GM18951 (cell line): ENCODE data around the gene PSORS1C2.

ENCODE experiments used
- POLR2A ChIP-seq: IDR thresholded peaks from 4 replicates; pipeline ENCODE4 v1.6.1; 2011; ENCODE audit warnings: mild to moderate bottlenecking; ENCODE audit not compliant: insufficient read length, insufficient read depth; ENCODE audit errors: extremely low read depth
- in situ Hi-C: fragments of 300-500 bp; cut with MboI; formaldehyde crosslinking; loops from one replicate; pipeline ENCODE4 v1.12.0; 2022; ENCODE audit warnings: low sequenced_read_pairs, mixed read lengths, inconsistent platforms; ENCODE audit not compliant: unreplicated experiment

Gene PSORS1C2

DNA sequence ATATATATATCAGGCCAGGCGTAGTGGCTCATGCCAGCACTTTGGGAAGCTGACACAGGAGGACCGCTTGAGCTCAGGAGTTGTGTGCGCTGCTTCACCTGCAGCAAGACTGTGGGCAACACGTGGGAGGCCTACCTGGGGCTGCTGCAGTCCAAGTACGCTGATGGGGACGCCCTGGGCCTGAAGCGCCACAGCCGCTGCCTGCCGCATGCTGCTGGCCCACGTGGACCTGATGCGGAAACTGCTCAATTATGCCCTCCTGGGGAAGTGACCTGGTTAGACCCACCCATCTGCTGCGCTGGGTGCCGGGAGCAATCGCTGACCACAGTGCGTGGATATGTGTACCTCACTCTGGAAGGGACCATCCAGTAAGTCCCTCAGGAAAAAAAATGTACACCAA is 1.8 kb upstream of the PSORS1C2 start:
- no peak for TF ChIP-seq POLR2A
- in situ Hi-C loops: no loop called here

DNA sequence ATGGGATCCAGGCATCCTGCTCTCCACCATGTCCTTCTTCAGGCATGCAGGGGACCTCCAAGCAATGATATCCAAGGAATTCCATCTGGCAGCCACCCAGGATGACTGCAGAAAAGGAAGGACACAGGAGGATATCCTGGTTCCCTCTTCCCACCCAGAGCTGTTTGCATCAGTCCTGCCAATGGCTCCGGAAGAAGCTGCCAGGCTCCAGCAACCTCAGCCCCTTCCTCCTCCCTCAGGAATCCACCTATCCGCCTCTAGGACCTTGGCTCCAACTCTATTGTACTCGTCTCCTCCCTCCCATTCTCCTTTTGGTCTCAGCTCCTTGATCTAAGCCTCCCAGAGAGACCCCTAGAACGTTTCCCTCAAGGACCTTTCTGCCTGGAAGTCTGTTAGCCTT is 733 bp upstream of the PSORS1C2 start:
- in situ Hi-C loops: loop anchor here (5.0 to 10.0 kb wide), 2 partner anchors 53 to 225 kb away; no protein-coding TSS in a partner anchor
- no peak for TF ChIP-seq POLR2A

DNA sequence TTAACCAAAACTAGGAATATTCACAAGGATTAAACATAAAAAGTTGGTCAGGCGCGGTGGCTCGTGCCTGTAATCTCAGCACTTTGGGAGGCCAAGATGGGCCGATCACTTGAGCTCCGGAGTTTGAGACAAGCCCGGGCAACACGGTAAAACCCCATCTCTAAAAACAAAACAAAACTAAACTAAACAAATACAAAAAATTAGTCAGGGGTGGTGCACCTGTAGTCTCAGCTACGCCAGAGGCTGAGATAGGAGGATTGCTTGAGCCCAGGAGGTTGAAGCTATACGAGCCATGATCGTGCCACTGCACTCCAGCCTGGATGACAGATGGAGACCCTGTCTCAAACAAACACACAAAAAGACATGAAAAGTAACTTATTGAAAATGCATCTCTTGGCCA is 3.2 kb downstream of the PSORS1C2 start:
- no peak for TF ChIP-seq POLR2A
- in situ Hi-C loops: loop anchor here (5.0 to 10.0 kb wide), 2 partner anchors 57 to 229 kb away; no protein-coding TSS in a partner anchor

DNA sequence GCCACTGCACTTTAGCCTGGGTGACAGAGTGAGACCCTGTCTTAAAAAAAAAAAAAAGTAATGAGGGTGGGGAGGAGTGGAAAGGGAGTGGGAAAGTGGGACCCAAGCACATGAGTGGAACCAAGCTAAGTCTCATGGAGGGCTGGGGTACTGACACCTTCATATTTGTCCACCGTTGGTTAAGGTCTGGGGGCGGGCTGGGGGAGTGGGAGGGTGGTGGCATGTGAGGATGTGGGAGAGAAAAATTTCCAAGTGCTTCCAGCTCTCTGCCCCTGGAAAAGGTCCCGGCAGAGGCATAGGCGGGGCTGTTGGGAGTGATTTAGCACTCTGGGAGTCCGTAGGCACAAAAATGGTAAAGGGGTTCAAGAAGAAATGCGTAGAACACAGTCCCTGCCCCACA is 6.1 kb downstream of the PSORS1C2 start:
- TF ChIP-seq POLR2A: no peak
- in situ Hi-C loops: loop anchor here (10.0 kb wide), 1 partner anchor 232 kb away; no protein-coding TSS in a partner anchor

DNA sequence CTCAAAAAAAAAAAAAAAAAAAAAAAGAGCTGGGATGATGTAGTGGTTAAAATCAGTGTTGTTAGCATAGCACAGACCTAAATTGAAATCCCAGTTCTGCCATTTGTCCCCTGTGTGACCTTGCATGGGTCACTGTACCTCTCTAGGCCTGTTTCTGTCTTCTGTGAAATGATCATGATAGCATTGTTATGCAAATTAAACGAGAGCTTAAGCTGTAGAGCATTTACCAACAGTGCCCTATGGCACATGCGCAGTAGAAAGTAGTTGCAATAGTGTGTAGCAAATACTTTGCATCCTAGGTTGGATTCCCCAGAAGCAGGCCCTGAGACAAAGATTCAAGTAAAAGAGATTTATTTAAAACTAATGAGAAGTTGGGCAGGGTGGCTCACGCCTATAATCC is 7.3 kb downstream of the PSORS1C2 start:
- in situ Hi-C loops: loop anchor here (10.0 kb wide), 1 partner anchor 233 kb away; no protein-coding TSS in a partner anchor
- no peak for TF ChIP-seq POLR2A

DNA sequence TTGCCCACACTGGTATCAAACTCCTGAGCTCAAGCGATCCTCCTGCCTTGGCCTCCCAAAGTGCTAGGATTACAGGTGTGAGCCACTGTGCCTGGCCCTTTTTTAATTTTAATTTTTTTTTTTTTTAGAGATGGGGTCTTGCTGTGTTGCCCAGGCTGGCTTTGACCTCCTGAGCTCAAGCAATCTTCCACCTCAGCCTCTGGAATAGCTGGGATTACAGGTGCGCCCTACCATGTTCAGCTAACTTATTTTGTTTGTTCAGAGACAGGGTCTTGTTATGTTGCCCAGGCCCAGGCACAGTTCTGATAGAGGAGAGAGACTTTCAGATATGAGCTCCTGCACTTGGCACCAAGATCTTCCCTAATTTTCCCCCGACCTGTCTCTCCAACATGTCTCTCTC is 8.1 kb downstream of the PSORS1C2 start:
- no peak for TF ChIP-seq POLR2A
- in situ Hi-C loops: loop anchor here (10.0 kb wide), 1 partner anchor 234 kb away; no protein-coding TSS in a partner anchor

DNA sequence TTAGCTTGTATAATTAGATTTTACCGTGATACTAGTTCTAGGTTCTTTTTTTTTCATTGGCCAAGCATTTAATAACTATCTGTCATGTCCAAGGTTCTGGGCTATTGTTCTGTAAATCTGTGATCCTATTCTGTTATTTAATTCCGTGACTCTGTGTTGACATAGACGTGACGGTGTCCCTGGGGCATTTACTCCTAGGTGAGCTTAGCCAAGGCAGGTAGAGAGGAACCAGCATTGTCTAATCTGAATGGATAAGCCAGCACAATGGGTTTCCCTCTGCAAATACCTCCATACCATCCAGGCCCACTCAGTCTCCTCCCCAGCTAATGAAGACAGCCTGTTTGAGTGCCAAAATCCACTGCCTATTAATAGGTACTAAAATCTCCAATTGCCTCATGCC is 9.7 kb downstream of the PSORS1C2 start:
- in situ Hi-C loops: no loop called here
- TF ChIP-seq POLR2A: no peak

DNA sequence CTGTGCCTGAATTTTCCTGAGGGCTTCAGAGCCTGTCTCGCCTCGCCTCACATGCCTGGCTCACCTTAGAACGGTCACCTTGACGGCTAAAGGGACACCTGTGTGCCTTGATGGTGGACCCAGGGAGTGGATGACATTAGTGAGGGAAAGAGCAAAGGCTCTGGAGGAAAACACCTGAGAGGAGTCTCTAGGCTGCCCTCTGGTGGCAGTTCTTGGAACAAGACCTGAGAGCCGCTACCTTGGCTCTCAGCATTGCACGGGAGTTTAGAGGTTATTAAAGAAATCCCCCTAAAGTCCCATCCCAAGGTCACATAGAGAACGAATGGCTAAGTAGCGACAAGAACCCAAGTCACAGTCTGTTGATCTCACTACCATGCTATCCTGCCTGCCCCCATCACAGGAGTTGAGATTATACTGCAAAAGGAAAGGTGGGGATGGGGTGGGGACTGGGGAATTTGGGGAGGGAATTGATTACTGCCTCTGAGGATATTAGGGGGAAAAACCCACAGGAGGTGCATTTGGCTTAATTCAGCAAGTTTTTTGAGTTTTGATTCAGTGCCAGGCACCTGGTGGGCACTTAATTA is 10.7 kb downstream of the PSORS1C2 start:
- in situ Hi-C loops: no loop called here
- TF ChIP-seq POLR2A: no peak

DNA sequence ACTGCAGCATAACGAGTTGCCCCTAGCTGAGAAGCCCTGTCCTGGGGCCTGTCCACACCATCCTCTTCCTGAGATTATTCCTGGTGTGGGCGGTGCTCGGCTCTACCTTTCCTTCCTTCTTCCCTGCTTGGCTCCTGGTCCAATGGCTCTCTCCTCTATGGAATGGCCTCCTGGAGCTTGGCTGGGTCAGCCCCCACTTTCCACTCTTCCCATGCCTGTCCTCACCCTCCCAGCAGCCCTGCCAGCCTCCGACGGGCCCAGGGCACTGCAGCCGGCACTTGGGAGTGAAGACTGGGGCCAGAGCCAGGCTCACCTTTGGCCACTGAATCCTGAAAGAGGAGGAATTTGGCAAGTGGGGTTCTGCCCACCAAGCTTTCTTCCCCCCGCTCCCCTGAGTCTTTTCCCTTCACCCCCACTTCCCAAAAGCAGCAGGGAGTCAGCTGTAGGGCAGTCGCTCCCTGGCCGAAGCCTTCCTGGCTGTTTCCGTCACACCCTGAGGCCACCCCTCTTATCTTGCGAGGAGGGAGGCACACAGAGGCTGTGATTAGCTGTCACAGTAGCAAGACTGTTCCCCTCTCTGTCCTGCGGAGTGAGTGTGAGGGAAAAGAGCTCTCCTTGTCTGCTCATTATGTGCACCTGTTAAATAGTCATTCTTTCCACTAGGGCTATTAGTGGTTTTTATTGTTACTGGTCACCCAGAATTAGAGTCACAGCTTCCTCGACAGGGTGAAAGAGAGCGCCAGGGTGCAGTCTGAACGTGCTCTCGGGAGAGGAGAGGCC is 12.3 kb downstream of the PSORS1C2 start:
- in situ Hi-C loops: no loop called here
- TF ChIP-seq POLR2A: no peak

DNA sequence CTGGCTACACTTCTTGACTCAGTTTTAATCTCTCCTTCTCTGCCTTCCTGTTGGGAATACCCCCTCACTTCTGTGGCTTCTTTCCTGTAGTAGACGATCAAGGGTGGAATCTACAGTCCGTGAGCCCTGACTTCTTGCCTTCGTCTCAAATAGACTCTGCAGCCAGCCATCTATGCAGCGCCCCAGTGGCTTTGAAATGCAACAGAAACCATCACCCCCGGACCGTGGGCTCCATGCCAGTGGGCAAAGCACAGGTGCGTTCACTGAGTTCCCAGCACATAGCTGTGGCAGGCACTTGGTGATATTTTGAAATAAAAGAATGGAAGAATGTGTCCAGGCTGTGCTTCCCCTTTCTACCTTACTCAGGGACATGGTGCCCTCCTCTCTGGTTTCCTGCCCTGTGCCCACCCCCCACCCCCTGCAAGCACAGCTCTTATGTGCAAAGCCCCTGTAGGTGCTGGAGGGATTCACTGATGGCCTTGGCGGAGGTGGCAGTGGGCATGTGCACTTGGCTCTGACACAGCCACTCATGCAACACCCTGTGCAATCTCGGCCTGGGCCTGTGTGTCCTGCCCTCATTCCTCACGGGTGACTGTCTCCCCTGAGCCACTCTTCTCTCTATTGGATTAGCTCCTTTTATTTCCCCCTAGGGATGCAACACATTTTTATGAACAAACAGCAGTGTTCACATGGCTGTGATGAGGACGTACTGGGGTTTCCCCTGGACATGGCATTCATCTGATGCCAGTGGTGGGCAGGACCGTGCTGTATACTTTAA is 13.1 kb downstream of the PSORS1C2 start:
- TF ChIP-seq POLR2A: no peak
- in situ Hi-C loops: no loop called here

DNA sequence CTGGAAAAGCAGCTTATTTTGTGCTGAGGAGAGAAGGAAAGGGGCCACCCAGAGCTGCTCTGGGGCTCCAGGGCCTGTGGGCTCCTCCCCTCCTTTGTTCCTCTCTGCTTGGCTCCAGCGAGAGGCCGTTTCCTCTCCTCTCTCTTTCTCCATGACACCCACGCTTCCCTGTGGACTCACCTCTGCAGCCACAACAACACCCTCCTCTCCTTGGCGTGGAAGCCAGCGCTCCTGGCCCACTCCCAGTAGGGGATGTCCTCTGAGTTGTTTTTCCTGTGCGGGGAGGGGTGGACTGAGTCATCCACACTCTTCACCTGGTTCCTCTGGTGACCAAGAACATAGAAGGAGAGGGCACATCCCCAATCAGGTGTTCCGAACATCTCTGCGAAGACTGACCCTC is 13.7 kb downstream of the PSORS1C2 start:
- TF ChIP-seq POLR2A: no peak
- in situ Hi-C loops: no loop called here

DNA sequence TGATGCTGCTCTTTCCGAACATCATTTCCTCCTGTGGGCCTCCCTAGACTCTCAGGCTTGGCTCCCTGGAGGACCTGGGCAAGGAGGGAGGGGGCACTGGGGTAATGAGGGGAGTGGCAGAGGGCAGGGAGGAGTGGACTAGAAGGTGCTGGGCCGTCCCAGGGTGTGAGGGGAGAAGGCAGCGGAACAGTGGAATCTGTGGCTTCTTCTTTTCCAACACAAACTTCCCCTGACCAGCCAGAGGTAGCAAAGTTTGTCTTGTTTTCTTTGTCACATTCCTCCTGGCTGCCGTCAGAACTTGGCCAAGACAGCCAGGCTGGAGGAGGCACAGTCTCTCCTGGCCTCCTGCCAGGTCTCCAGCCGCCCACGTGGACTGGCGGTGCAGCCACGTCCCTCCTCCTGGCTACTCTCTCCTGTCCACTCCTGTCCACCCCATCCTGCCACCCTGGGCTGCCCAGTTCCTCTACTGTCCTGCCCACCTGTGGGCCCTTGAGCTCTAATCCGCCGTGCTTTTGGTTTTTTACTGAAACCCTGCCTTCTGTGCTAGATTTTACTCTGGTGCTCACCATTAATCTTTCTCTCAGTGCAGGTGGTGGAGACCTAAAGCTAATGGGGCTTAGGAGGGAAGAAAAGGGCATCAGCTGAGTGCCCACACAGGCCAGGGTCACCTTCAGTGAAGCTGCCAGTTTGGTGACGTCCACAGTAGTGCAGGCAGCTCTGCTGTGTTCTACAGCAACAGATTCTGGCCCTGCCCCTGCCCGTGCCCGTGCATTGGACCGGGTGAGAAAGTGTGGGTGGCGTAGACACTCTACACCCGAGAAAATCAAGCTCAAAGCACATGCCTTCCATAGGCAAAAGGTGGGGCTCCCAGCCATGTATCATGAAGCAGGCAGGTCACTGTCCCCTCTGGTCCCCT is 15.8 kb downstream of the PSORS1C2 start:
- TF ChIP-seq POLR2A: no peak
- in situ Hi-C loops: no loop called here

DNA sequence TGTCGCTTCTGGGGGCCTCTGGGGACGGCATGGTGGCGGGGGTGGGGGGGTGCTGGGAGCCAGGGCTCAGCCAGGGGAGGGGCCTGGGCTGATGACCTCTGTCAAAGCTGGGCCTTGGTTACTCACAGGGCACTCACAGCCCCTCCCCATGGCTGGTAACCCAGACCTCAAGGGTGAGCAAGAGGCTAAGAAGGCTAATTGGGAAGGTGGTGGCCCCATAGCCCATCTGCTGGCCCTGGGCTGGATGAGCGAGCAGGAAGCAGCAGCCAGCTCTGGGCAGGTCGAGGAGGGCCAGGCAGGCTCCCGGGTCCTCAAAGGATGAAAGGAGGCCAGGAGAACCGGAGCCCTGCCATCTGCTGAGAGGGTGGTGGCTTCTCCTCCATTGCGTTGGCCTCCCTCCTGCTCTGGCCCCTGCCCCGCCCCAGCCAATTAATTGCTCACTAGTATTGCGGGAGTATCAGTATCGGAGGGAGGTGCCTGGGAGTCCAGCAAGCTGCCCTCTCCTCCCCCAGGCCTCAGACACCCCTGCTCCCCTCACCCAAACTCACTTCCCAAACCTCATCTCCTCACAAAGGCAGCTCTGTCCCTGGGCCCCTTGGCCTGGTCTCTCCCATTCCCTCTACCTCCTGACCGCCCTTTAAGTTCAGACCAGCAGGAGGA is 17.6 kb downstream of the PSORS1C2 start:
- no peak for TF ChIP-seq POLR2A
- in situ Hi-C loops: no loop called here
